HG03378 (cell line): Measurements from ENCODE around the gene STARD7.

Experiments
- ATAC-seq: cut with Tn5 transposase; IDR thresholded peaks from one replicate; pipeline ENCODE4 v1.9.1; 2021; ENCODE audit warnings: mild to moderate bottlenecking, moderate library complexity; ENCODE audit not compliant: unreplicated experiment

The STARD7 gene

DNA sequence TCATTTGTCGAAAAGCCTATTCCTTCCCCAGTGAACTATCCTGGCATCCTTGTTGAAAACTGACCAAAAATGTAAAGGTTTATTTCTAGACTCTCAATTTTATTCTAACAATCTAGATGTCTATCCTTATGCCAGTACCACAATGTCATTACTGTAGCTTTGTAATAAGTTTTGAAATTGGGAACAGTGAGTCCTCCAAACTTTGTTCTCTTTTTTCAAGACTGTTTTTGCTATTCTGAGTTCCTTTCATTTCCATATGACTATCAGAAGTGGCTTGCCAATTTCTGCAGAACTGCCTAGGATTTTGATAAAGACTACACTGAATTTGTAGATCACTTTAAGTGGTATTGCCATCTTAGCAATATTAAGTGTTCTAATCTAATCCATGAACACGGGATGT is 9.7 kb downstream of the STARD7 start:
- ATAC-seq = no peak

DNA sequence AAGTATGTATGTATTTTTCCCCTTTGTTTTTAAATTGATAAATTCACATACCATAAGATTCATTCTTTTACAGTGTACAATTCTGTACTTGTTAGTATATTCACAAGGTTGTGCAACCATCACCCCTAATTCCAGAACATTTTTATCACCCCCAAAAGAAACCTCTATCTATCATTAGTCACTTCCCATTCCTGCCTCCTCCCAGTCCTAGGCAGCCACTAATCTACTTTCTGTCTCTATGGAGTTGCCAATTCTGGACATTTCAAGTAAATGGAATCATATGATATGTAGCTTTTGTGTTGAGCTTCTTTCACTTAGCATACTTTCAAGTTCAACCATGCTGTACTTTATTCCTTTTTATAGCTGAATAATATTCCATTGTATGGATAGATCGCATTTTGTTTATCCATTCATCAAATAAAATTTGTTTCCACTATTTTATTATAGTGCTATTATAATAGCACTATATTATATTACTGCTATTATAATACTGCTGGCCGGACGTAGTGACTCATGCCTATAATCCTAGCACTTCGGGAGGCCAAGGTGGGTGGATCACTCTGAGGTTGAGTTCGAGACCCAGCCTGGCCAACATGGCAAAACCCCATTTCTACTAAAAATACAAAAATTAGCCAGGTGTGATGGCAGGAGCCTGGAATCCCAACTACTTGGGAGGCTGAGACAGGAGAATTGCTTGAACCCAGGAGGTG is 10.9 kb downstream of the STARD7 start:
- no peak for ATAC-seq

DNA sequence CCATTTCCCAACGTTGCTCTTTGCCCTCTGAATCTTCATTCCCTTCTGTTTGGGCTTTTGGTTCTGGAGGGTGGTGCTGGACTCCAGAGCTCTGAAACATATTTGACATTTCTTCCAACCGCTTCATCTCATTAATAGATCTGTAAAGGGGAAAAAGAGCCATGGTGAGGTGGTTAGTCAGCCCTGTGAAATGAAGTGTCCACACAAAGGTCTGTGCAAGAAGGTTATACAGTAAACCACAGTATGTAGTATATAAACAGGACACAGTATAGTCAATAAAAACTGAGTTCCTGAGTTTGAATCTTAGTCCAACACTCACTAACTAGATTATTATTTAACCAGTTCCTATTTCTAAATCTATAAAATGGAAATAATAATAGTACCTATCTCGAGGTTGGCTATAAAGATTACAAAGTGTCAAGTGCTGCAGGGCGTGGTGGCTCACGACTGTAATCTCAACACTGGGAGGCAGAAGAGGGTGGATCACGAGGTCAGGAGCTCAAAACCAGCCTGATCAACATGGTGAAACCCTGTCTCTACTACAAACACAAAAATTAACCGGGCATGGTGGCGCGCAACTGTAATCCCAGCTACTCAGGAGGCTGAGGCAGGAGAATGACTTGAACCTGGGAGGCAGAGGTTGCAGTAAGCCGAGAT is 13.1 kb downstream of the STARD7 start:
- ATAC-seq = no peak

DNA sequence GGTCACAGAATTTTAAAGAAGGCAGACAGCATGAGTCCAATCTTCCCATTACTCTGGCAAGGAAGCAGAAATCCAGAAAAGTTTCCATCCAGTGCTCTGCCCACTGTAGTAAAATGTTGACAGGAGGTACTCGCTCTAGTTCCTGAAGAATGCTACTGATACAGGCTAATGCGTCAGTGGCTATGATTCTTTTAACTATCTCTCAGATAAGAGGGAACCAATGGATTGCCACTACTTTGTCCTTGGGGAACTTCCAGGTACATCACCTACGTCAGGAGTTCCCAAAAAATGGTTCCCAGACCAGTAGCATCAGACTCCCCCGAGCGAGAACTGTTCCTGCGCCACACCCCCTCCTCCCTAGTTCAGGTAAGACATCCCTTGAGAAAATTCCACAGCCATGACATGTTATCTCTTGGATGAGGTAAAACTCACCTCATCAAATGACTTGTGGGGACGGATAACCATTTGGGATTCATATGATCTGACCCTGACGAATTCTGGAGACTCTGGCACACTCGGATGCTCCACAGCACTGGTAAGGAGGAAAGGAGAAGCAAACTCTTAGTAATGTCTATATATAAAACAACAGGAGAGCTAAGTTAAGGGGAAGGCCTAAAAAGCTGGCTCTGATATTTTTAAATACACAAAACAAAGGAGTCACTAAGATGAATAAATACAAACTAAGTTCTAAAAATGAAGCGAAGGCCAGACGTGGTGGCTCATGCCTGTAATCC is 16.5 kb downstream of the STARD7 start:
- ATAC-seq = no peak

DNA sequence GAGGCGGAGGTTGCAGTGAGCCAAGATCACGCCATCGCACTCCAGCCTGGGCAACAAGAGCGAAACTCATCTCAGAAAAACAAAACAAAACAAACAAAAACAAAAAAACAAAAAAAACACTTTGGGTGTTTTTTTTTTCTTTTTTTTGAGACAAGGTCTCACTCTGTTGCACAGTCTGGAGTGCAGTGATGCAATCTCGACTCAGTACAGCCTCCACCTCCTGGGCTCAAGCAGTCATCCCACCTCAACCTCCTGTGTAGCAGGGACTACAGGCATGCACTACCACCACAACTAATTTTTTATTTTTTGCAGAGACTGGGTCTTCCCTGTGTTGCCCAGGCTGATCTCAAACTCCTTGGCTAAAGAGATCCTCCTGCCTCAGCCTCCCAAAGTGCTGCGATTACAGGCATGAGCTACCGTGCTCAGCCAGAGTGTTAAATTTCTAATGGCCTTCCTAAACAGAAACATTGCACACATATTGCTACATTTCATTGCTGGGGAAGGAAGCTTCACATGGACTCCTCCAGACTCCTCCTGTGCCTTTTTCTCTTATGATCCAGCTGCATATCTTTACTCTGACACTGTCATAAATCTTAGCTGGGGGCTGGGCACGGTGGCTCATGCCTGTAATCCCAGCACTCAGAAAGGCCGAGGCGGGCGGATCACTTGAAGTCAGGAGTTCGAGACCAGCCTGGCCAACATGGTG is 19.7 kb downstream of the STARD7 start:
- no peak for ATAC-seq

DNA sequence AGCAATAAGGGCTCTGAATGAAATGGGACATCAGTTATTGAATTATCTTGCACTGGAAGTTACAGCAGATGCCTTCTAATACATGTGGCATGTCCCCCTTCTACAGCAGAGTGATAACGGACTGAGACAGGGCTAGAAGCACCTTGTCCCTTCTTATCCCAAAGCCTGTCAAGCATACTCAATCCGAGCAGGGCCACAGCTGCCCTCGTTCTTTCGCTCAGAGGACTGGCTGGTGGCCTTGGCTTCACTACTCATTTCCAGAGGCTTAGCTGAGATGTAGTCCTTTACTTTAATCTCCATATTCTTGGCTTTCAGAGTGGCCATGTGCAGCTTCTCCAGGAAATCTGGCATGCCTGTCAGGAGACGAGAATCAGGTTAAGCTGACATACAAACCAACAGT is 22.1 kb downstream of the STARD7 start:
- no peak for ATAC-seq

DNA sequence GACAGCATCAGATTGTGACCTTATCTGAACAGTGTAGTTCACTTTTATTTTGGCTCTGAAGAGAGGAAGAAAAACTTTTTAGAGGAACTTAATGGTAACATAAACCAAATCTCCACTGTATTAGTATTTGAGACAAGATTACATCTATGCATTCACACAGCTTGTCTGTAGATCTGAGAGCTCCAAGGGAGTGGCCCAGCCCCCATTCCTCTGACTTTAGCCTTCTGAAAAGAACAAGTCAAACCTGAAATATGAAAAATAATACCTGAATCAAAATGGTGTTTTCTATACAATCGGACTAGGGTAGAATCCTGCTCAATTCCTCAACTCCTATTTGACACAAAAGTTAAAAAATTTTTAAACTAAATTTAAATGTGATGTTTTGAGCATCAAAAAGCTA is 23.1 kb downstream of the STARD7 start:
- ATAC-seq = no peak

DNA sequence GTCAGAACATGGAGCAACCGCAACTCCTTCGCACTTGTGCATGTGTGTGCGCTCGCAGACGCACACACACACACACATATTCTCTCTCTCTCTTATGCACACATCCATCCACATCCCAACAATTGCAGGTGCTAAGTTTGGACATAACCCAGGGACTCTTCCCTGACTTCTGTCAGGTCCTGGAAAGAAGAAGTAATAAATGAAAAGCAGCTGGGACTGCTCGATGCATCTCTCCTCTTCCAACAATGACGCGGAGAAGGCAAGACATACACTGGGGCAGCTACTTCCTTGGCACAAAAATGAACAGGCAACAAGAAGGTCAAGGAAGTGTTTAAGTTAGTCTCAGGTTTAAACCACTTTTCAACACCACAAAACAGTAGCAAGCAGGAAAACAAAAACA is 23.6 kb downstream of the STARD7 start:
- ATAC-seq = no peak

DNA sequence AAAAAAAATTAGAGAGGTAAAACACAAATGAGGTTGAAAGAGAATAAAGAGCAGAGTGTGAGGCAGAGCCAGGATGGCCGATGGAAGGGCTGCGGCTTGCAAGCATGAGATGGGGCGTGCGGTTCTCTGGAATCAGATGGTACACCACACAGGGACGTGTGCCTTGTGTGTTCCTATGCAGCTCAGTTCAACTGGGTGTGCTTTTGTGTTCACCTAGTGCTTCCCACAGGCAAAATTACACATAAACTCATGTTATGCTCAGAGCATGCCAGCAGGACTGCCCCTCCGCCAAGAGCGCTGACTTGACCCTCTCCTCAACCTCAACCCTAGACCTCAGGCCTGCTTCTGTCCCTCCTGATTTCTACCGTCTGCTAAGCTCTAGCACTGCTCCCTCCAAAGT is 24.4 kb downstream of the STARD7 start:
- ATAC-seq = no peak

DNA sequence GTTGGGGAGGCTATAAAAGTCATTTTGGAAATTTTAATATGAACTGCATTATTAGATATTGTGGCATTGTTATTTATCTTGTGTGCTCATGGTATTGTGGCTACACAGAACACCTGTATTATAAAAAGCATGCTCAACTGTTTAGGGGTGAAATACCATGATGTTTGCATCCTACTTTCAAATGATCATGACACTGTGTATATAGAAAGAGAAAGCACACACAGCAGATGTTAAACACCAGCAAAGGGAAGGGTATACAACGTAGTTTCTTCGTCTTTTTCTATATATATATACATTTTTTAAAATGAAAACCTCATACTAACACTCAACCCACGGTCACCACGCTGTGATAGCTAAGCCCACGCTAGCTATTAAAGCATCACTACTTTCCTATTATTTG is 27.1 kb downstream of the STARD7 start:
- no peak for ATAC-seq

DNA sequence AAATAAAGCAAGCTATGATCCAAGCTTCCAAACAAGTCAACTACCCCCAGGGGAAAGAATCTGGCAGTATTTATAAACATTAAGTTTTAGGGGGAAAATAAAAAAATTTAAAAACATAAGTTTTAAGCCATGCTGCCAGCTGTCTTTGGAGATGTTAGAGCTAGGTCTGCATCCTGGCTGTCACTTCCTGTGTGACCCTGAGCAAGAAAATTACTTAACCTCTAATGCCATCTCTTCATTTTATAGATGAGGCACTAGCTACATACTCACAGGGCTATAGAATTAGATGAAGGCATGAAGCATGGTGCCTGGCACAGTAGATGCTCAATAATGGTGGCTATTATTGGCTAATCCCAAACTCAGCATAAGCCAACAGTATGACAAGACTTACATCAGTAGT is 28.1 kb downstream of the STARD7 start:
- ATAC-seq = no peak

DNA sequence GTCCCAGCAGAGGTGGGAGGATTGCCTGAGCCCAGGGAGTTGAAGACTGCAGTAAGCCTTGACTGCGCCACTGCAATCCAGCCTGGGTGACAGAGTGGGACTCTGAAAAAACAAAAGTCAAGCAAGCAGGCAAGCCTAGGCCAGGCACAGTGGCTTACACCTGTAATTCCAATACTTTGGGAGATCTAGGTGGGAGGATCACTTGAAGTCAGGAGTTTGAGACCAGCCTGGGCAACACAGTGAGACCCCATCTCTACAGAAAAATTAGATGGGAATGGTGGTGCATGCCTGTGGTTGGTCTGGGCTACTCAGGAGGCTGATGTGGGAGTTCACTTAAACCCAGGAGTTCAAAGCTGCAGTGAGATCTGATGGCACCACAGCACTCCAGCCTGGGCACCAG is 28.6 kb downstream of the STARD7 start:
- no peak for ATAC-seq

DNA sequence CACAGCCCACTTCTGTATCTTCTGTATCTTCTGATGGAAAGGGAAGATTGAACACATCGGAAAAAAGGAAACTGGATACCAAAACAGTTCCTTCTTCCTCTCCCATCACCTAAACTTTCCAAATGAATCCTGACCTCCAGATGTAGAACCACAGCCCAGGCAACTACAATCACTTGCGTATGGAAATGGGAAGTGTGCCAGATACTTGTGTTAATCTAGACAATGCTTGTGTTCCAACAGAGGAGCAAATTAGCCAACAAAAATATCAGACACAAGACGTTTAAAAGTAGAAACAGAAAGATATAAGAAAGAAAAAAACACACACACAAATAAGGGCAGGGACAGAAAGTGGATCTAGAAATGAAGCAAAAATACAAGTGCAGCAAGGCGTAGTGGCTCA is 32.0 kb downstream of the STARD7 start:
- no peak for ATAC-seq

DNA sequence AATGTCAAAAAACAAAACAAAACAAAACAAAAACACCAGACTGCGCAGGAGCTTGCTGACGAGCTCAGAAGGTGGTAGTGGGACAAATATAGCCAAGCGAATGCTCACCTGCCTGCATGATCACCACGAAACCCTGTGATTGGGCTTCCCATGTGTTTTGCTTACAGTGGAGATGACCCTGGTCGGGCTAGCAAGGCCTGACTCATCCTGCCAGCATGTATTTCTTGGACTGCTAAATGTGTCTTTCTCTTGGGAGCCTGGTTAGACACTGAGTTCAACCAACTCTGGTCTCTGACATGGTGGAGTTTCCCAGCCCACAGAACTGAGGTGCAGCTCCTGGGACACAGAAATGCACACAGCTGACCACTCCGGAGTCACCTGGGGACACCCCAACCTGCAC is 32.7 kb downstream of the STARD7 start:
- ATAC-seq = no peak

DNA sequence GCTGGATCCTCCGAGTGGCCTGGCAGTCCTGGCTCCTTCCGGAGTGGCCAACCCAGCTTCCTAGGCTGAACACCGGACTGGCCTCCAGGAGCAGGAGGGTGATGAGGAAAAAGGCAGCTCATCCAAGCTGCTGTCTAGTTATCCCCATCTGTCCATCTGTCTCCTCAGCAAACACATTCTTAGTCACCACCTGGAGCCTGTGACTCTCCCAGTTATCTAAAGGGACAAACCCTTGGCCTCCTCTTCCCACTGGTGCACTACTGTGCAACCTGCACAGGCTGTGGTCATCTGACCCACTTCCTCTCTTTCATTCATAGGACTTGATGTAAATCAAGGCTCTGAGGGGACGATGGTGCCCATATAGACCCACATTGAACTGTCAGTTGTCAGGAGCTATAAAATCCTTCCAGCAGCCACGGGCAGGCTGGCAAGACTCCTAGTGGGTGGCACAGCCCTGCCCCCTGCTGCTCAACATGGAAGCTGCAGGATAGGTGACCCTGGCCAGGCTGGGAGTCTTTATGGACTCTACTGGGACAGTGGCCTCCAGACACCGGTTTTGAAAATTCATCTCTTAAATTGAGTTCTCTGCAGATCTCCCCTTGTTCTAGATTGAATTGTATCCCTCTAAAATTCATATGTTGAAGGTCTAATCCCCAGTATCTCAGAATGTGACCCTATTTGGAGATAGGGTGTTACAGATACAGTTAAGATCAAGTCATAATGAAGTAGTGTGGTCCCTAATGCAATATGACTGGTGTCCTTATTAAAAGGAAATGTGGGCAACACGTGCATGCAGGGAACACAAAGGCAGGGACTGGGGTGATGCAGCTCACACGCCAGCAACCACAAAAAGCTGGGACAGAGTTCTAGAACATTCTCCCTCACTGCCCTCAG is 34.1 kb downstream of the STARD7 start:
- ATAC-seq = peak; percentile 68

DNA sequence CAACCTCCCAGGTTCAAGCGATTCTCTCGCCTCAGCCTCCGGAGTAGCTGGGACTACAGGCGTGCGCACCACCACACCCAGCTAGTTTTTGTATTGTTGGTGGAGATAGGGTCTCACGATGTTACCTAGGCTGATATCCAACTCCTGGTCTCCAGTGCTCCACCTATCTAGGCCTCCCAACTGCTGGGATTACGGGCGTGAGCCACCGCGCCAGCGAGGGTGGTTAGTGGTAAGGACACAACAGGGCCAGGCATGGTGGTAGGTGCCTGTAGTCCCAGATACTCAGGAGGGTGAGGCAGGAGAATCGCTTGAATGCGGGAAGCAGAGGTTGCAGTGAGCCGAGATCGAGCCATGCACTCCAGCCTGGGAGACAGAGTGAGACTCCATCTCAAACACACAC is 36.8 kb downstream of the STARD7 start:
- no peak for ATAC-seq

DNA sequence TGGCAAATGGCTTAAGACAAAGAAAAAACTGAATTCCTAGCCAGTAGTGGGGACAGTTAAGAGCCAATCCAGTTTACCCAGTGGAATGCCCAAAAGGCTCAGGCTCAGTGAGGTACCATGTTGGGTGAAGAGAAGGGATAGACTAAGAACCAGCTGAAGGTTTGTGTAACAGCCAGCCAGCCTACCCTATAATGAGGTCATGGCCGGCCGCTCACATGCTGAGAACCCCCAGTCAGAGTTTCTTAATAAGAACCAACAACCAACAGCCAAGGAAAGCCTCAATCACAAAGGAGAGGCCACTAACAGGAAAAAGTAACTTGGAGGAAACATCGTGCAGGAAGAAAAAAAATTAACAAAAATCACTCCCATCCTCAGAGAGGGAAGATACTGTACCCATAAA is 38.0 kb downstream of the STARD7 start:
- ATAC-seq = no peak

DNA sequence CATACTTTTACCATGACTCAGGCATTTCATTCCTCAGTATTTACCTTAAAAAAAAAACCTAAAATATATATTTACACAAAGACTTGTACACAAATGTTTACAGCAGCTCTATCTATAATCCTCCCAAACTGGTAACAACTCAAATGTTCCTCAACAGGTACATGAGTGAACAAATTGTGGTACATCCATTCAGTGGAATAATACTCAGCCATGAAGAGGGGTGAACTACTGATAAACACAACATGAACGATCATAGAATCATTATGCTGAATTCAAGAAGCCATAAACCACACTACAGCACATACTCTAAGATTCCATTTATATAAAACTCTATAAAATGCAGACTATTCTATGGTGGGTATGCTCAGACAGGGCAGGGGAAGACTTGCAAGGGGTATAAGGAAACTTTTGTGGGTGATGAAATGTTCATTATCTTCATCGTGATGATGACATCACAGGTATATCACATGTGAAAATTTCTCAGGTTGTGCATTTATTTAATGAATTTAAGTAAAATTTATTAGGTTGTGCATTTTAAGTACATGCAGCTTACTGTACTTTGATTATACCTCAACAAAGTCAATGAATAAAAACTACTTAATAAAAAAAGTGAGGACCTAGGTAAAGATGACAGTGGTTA is 38.6 kb downstream of the STARD7 start:
- no peak for ATAC-seq

DNA sequence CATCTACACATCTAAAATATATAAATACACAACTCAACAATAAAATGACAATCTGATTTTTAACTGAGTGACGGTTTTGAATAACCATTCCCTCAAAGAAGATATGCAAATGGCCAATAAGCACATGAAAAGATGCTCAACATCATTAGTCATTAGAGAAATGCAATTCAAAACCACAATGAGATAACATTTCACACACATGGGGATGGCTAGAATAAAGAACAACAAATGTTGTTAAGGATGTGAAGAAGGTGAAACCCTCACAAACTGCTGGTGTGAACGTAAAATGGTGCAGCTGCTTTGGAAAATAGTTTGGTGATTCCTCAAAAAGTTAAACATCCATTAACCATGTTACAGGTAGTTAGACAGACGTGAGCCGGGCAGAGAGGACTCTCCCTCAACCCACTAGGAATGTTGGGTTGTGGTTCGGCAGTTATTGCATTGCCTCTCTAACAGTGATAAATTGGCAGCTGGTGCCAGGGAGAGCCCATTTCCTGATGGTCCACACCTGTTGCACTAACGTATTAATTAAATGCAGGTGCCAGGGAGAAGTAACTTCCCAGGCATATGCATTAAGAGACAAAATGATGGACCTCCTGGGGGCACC is 41.1 kb downstream of the STARD7 start:
- ATAC-seq = no peak
